Measurements from ENCODE around the gene YKT6.

YKT6 gene

DNA sequence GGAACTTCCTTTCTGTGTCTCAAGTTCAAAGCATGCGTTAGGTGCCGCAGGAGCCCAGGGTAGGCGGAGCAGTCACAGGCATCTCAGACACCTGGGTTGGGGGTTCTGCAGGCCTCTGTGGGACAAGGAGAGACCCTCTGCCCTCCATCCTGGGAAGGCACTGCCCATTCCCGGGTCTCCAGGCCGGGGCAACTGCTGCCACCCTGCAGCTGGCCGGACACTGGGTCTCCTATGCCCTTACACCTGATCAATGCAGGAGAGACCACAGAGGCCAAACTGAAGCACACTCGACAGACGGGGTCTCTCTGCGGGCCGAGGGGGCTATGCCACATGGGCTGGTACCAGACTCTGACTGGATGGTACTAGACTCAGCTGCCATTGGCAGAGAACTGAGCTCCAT, 36.9 kb downstream of the YKT6 start:
- DNase-seq, result no peak

DNA sequence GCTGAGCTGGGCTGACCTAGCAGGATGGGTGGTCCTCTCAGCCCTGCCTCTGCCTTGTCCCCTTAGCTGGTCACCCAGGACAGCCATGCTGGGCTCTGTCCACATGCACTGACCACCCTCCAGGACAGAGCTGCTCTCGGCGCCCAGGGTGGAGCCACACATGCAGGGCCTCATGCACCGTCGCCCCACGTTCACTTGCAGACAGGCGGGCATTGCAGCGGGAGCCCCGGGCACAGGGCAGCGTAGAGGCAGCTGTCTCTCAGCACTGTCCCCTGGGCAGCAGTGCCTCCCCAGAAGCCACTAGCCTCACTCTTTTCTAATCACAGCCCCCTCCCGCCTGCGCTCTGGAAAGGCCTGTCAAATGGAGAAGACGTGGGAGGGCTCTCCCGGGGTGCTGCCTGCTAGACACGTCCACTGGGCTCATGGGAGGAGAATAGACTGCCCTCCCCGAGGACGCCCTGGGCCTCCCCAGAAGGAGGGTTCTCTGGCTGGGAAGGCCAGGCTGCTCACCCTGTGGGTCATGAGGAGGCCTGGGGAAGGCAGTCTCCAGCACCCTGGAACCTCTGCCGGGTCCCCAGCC, 37.4 kb downstream of the YKT6 start:
- DNase-seq, result no peak

DNA sequence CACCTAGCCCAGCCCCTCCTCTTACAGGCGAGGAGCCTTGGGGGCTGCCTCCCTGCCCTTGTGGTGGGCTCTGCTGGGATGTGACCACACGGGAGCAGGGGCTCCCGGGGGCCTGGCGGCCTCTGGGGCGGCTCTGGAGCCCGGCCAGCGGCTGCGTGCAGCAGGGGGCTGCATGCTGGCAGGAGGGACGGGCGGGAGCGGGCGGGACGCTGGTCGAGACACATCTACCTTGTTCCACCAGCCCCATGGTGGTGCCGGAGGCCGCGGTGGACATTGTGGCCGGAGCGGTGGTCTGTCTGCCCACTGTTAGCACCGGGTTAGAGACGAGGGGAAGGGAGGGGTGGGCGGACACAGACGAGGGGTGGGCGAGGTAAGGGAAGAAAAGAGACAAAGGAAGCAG, 38.6 kb downstream of the YKT6 start:
- no peak for DNase-seq

DNA sequence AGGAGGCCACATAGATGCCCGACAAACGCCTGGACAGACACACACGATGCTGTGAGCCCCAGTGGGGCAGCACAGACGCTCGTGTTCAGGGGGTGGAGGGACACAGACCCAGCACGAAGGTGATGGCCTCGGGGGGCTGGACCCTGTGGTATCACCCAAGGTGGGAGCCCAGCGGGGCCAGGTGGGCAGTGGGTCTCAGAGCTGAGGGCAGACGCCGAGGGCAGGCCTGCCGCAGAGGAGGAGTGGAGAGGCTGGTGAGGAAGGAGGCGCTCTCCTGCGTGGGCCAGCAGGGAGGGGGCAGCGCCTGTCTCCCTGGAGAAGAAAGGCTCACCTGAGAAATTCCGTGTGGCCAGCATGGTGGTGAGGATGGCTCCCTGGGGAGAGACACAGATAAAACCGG, 39.6 kb downstream of the YKT6 start:
- DNase-seq, result no peak

DNA sequence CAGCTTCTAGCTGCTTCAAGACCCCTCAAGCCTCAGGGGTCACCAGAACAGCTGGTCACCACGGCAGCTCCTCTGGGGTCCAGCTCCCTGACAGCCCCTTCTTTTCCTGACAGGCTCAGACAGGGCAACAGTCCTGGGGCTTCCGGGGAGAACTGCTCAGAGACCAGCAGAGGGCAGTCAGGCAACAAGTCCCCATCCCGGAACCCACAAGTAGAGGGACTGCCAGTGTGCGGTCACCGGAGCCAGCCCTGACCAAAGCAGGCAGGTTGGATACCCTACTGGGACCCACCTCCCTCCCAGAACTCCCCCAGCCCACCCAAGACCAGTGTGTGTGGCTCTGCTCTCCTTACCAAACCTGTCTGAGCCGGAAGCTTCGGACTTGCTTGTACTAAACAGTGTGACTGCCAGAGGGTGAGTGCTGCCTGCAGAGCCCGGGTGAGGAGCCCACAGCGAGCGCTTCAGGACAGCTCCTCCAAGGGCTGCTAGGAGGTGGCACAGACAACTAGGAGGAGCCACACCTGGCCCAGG, 40.3 kb downstream of the YKT6 start:
- DNase-seq, result peak; percentile 76

DNA sequence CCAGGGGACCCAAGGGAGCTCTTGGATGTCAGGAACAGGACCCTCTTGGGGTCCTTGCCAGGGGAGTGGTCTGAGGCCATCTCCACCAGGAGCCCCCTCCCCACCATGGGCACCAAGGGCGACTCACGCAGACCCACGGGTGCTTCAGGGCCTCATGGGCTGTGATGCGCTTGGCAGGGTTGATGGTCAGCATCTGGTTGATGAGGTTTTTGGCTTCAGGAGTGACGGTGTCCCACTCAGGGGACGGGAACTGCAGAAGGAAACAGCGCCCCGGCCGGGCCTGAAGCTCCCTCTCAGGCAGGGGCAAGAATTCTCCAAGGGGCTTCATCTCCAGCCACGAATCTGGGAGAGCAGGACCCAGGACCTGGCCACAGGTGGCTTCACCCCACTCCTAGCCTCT, 41.3 kb downstream of the YKT6 start:
- no peak for DNase-seq

DNA sequence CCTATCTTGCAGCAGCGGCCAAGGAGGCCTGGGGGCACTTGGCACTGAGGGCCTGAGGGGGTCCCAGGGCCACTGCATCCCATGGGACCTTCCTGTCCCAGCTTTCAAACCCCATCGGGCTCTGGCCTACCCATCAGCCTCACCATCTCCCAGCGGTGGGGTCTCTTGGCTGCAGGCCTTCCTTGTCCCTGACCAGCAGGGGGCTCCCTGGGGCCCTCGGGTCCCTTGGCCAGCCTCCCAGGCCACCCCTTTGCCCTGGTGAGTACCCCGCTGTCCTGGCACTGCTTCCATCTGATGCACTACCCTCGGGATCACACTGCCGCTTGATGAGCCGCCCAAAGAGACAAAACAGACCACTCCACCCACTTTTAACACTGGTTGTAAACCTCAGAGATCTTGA, 43.5 kb downstream of the YKT6 start:
- no peak for DNase-seq

DNA sequence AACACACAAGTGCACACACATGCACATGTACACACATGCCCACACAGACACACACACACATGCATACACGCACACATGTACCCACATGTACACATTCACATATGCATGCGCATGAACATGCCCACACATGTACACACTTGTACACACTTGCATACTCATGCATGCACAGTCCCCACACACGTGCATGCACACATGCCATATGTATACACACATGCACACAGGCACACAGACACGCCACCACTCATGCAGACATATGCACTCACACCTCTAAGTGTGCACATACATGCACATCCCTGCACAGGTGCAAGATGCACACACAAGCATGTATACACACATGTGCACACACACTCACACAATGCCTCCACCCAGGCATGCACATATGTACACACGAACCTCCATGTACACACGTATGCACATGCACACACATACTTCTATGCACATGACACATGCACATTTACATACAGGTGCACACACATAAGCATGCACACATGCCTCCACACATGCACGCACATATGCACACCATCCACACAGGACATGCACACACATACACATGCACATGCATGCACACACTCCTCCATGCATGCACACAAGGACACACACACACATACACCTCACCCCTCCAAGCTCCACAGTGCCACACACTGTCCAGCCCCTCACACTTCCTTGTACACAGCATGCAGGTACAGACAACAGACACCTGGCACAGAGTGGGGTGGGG, 45.8 kb downstream of the YKT6 start:
- no peak for DNase-seq

DNA sequence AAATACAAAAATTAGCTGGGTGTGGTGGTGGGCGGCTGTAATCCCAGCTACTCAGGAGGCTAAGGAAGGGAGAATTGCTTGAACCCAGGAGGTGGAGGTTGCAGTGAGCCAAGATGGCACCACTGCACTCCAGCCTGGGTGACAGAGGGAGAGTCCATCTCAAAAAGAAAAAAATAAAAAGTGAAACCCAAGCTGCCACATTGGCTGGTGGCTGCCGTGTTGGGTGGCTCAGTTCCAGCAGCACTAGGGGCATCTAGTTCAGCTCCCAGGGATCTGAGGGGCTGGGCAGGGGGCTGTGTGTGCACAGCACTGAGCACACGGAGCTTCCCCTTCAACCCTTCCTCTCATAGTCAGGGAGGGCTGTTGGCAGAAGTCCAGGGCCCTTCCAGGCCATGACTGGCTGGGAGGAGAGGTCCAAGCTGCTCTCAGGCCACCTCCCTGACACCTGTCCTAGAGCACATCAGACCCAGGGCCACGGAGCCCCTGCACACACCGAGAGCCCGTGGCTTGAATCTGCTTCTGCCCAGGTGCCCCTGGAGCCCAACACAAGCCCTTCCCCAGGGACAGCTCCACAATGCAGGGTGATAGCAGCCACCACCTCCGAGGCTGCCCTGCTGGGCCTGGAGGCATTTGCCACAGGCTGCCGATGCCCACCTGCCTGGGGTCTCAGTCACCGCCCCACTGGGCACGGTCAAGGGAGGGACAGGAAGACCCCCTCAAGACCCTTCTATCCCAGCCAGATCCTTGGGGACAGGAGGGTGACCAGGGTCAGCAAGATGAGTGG, 47.3 kb downstream of the YKT6 start:
- no peak for DNase-seq

DNA sequence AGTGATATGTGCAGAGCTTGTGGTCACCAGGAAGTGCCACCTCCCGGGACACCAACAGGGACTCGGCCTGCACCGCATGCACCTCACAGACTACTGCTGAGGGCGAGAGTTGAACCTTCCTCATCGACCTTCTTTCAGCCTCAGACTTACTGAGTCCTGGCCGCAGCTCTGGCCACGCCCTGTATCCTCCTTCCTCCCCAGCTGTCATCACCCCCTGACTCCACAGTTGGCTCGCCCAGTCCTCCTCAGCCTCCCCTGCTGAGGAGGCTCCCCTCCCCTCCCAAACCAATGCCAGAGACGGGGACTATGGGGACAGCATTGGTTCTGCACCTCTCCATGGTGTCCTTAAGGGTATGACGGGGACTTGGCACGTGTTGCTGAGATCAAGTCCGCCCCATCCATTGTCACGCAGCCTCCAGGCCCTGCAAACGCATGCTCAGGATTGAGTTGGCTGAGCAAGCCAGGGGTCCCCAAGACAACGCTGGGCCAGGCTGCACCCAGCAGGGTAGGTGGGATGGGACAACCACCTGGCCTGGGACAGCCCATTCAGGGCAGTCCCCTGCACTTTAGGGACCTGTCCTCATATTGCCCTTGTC, 49.0 kb downstream of the YKT6 start:
- DNase-seq, result no peak

DNA sequence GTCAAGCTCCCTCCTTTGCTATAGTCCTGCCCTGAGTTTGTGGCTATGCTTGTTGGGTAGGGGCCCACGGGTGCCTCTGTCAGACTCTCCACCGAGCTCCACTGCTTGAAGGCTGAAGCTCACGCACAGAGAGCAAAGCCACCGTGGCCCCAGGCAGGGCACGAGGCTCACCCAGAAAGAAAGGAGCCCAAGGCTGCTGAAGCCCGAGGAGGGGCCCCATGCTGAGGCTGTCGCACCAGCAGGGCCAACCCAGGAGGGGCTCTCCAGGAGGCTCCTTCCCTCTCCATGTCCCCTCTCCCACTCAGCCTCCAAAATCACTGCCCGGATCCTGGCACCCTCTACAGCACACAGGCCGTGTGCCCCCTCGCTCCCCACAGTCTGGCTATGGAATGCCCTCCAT, 50.5 kb downstream of the YKT6 start:
- DNase-seq, result no peak

DNA sequence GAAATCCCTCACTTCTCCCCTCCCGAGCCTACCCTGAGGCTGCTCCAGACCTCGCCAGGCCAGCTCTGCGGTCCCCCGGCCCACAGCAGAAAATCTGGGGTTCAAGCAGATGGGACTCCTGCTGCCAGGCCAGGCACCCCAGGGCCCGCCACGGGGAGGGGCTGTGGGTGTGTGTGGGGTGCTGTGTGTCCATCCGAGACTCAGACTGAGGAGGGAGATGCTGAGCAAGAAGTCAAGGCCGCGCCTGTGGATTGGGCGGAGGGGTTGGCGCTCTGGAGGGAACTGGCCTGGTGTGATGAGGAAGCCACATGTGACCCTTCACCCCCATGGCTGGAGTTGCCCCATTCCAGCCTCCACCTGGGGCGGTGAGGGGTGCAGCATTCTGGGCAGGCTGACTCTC, 51.1 kb downstream of the YKT6 start:
- no peak for DNase-seq

DNA sequence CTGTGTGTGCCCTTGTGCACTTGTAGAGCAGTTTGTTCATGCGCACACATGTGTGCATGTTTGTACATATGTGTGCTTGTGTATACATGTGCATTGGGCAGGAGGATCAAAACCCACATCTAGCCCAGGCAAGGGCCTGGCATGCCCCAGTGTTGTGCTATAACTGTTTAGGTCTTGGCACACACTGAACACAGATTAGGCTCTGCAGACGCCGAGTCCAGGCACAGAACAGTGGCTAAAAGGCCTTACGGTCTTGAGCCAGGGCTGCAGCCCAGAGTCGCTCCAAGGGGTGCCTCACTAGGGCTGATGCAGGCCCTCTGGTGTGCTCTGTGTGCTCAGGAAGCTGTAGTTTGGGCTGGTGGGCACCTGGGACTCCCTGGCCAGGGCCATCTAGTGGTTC, 55.7 kb downstream of the YKT6 start:
- DNase-seq, result no peak

DNA sequence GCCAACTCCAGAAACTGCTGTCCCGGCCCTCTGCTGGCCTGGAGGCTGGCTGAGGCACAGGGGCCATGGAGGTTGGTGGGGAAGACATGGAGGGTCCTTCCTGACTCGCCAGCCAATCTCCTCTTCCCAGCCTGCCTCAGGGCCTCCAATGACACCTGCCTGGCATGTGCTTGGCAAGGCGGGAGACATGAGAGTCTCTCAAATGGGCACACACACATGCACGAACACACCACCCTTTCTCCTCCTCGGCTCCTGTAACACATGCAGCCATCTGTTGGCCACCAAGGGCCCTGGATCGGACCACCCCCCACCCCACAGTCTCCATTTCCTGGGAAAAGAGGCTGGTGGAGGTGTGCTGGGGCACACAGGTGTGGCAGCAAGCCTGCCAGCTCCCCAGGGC, 56.4 kb downstream of the YKT6 start:
- no peak for DNase-seq

DNA sequence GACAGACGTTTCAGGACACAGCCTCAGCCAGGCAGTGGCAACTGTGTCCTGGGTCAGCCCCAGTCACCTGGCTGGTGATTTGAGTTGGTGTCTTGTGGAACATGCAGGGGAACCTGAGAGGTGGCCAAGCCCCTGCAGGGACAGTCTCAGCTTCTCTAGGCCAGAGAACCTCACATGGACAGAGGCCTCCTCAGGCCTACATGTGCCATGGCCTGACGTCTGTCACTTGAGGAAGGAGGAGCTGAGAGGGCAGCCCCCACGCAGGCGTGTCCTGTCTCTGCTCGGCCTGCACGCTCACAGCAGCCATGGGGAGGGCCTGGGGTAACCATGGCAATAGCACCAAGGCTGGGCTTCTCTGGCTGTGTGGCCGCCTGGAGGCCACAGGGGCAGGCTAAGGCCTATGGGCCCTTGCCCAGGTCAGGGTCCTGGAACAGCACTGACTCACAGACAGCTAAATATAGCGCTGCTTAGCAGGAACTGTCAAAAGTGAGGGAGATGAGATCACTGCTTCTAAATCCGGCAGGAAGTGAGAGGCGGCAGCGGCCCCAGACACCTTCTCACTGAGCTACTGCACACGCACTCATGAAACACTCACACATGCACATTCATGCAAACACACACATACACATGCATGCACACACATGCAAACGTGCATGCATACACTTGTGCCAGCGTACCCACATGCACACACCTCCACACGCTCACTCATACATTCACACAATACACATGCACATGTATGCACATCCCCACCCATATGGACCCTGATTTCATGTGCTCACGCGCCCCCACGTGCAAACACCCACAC, 57.0 kb downstream of the YKT6 start:
- DNase-seq, result no peak

DNA sequence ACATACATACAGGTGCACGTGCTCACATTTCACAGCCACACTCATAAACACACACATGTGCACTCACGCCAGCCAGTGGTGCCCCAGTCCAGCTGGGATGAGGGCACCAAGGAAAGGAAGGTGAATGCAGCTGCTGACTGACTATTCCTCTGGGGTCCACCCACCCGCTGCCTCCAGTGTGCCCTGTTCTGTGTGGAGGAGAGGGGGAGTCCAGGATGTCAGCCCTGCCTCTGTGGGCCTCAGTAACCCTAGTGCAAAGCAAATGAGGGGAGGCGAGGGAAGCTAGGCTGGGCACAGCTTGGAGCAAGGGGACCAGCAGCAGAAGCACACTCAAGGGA, 57.6 kb downstream of the YKT6 start:
- no peak for DNase-seq

DNA sequence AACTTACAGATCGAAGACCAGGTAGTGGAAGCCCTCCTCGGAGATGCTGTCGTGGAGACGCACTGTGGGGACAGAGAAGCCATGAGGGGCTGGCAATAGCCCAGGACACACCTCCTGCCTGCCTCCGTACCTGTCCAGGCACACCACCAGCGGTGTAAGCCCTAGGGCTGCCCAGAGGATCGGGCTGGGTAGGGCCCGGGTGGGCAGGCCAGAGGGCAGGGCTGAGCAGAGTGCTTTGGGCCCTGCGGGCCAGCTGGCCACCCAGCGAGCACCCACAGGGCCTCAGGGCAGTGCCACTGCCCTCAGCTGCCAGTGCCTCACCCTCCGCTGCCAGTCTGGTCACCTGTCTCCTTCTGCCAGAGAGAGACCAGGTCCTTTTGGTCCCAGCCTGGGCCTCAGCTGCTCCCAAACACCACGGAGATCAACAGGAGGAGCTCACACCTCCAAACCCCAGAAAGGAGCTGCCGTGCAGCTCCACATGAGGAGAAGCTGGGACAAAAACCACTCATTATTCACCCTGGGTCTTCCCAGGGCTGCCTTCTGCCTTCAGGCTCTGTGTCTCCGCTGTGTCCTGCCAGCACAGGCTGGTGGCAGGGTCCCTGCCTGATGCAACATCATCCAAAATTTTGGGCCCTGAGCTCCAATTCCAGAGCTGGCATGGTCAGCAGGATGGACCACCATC, 58.2 kb downstream of the YKT6 start:
- DNase-seq, result no peak

DNA sequence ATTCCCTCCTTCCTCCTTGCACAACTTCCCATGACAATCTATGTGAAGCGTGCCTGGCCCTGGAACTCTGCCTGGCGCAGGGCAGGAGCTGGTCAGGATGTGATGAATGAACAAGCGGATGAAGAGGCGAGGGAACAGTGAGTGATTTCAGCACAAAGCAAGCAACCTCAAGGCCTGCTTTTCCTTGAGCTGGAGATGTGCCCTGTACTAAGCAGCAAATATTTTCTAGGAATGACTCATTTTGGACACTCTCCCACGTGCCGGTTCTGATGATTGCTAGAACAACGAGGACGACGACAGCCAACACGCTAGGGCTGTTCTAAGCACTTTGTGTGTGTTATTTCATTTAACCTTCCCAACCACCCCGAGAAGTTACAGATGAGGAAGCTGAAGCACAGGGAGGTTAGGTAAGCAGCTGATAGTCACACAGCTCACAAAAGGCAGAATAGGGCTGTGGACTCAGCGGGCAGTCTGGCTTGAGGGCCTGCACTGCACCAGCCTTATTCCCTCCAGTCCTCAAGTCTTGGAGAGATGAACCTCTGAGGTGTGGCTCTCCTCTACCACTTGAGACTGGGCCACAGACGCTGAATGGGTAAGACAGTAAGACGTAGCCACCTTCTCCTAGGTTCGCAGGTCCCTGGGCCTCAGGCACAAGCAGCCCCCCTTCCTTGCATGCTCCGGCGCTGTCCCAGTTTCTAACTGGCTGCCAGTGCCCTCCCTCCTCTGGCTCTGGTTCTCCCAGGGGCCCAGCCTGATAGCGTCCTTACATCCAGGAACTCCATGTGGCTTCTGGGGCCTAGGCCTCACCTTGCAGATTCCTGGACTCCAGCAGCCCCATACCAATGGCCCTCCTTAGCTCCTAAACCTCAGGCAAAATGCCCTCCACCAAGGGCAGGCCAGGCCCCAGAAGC, 59.0 kb downstream of the YKT6 start:
- DNase-seq, result no peak

DNA sequence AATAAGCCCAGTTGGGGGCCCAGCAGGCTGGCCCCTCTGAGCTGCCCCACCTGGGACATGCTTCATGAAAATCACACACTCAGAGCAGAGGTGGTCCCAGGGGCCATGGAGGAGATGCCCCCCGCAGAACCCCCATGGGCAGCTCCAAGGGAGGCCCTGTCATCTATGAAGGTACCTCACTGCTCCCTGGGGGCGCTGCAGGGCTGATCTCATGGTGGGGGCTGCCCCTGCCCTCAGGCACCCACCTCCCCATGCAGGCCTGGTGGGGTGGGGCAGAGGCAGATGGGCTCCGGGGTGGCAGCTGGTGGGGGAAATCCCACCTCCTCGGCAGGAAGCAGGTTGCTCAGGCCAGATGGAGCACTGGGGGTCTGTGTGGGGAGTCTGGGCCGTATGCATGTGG, 60.5 kb downstream of the YKT6 start:
- DNase-seq, result no peak

DNA sequence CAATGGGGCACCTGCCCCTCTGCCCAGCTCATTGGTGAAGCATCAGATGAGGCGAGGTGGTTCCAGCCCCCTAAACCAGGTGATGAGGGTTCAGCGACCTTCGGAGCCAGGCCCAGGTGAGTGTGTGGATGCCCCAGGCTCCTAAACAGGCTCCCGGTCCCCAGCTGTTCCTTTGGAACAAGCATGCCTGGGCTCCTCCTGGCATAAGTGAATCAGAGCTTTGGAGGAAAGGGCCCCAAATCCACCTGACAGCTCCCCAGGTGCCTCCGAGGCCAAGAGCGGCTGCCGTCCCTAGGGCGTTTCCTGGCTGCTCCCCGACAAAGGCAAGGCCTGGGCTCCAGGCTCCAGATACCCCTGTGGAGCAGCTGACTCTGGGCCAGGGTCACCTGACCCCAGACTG, 61.3 kb downstream of the YKT6 start:
- no peak for DNase-seq

Data from COR-L47 (cell line).